Natural killer cell treated with Interleukin-12 subunit alpha and Interleukin-12 subunit beta and Interleukin-15 and Interleukin-18, amount 100 ng/mL, for 72 hours (primary cell): ENCODE measurements around the gene LHX4. TPM values are rescaled to one million over a fixed set of nuclear protein-coding genes. Genes with fewer than 3 reads are reported as not detected.
"Not testable (repeated sequence)": the region's sequence is repeated elsewhere in the genome, so short reads cannot be mapped to it uniquely, and the experiment has no call there.

Source experiments
- ATAC-seq, 2 donors: fragments of 150-1000 bp; cut with Tn5 transposase in 1 of 2; sonication (Bioruptor Pico), chemical (Tn5 transposase) in 1 of 2; 2 replicates each; pipeline ENCODE4 v1.10.0; 2021
- DNase-seq: peaks from one replicate; pipeline ENCODE4 v3.0.0; 2022; ENCODE audit warnings: low spot score
- H3K27ac Mint-ChIP-seq, 2 donors: 1 replicate in 1 of 2; 2 replicates in 1 of 2; pipeline ENCODE4 v1.8.0; 2022; ENCODE audit warnings: mixed read lengths in 2 of 2, mild to moderate bottlenecking in 1 of 2, moderate library complexity in 1 of 2
- H3K27me3 Mint-ChIP-seq, 2 donors: 1 replicate in 1 of 2; 2 replicates in 1 of 2; pipeline ENCODE4 v1.8.0; 2022; ENCODE audit warnings: mixed read lengths in 2 of 2
- H3K36me3 Mint-ChIP-seq: one replicate; pipeline ENCODE4 v1.8.0; 2022; ENCODE audit warnings: mixed read lengths
- H3K4me1 Mint-ChIP-seq, 2 donors: 1 replicate in 1 of 2; 2 replicates in 1 of 2; pipeline ENCODE4 v1.8.0; 2022; ENCODE audit warnings: low read depth in 2 of 2, mixed read lengths in 2 of 2, mild to moderate bottlenecking in 1 of 2
- H3K4me3 Mint-ChIP-seq: one replicate; pipeline ENCODE4 v1.8.0; 2022; ENCODE audit warnings: mixed read lengths
- H3K9me3 Mint-ChIP-seq: 2 replicates; pipeline ENCODE4 v1.8.0; 2022; ENCODE audit warnings: mixed read lengths
- total RNA-seq, 2 donors: library from RNA; stranded (reverse); gene quantifications; one replicate each; pipeline ENCODE4 v1.2.3, GENCODE V29; 2022

The LHX4 gene
- total RNA-seq, 2 donors from 2014 or later = not detected

GRCh38 chr1:180192172-180192571 lies 37.9 kb upstream of the LHX4 start:
- Mint-ChIP-seq H3K27me3 (peaks cover 0 to 10% of the 10 kb centered on the region in 2 donors), H3K27ac (peak overlapping the region in 1 of 2 donors; percentile 8), H3K36me3 (no peaks in the 10 kb centered on the region), H3K9me3 (no peaks in the 10 kb centered on the region), H3K4me3 (peak overlapping the region; percentile 71), H3K4me1 (peaks cover 42 to 44% of the 10 kb centered on the region in 2 donors)
- DNase-seq = peak; percentile 68
- peak; percentile 80 to 83 for ATAC-seq

GRCh38 chr1:180193141-180194047 lies 36.7 kb upstream of the LHX4 start:
- peaks cover 42 to 44% of the 10 kb centered on the region in 2 donors for H3K4me1 Mint-ChIP-seq
- no peaks in the 10 kb centered on the region for H3K36me3 Mint-ChIP-seq
- no peaks in the 10 kb centered on the region for H3K9me3 Mint-ChIP-seq
- H3K27me3 Mint-ChIP-seq = peaks cover 0 to 10% of the 10 kb centered on the region in 2 donors
- no peak overlapping the region for H3K4me3 Mint-ChIP-seq
- DNase-seq = no peak
- peak overlapping the region in 1 of 2 donors; percentile 8 for H3K27ac Mint-ChIP-seq
- no peak for ATAC-seq

GRCh38 chr1:180194048-180194425 lies 36.0 kb upstream of the LHX4 start:
- Mint-ChIP-seq H3K27ac (no peak overlapping the region), H3K36me3 (no peaks in the 10 kb centered on the region), H3K4me1 (peaks cover 38% of the 10 kb centered on the region in 2 donors), H3K9me3 (no peaks in the 10 kb centered on the region), H3K27me3 (peaks cover 0 to 7% of the 10 kb centered on the region in 2 donors), H3K4me3 (no peak overlapping the region)
- no peak for DNase-seq
- ATAC-seq = no peak

- no peak for DNase-seq
- Mint-ChIP-seq H3K4me3 (no peak overlapping the region), H3K36me3 (no peaks in the 10 kb centered on the region), H3K27me3 (peaks cover 0 to 5% of the 10 kb centered on the region in 2 donors), H3K4me1 (peaks cover 34 to 35% of the 10 kb centered on the region in 2 donors), H3K9me3 (no peaks in the 10 kb centered on the region), H3K27ac (no peak overlapping the region)
- no peak for ATAC-seq
These were observed 35.4 kb upstream of the LHX4 start for GRCh38 chr1:180194546-180195207.

- no peak for ATAC-seq
- no peak for DNase-seq
- H3K27me3 Mint-ChIP-seq = peaks cover 0 to 4% of the 10 kb centered on the region in 2 donors
- no peak overlapping the region for H3K4me3 Mint-ChIP-seq
- no peak overlapping the region for H3K27ac Mint-ChIP-seq
- no peaks in the 10 kb centered on the region for H3K36me3 Mint-ChIP-seq
- H3K9me3 Mint-ChIP-seq = no peaks in the 10 kb centered on the region
- H3K4me1 Mint-ChIP-seq = peaks cover 27 to 28% of the 10 kb centered on the region in 2 donors
These were observed 34.7 kb upstream of the LHX4 start for GRCh38 chr1:180195401-180195800.

GRCh38 chr1:180195916-180196315 lies 34.1 kb upstream of the LHX4 start:
- DNase-seq (no peak), ATAC-seq (no peak)
- no peak overlapping the region for H3K27ac Mint-ChIP-seq
- no peaks in the 10 kb centered on the region for H3K36me3 Mint-ChIP-seq
- no peaks in the 10 kb centered on the region for H3K9me3 Mint-ChIP-seq
- peaks cover 0 to 4% of the 10 kb centered on the region in 2 donors for H3K27me3 Mint-ChIP-seq
- peaks cover 24 to 25% of the 10 kb centered on the region in 2 donors for H3K4me1 Mint-ChIP-seq
- H3K4me3 Mint-ChIP-seq = no peak overlapping the region

GRCh38 chr1:180196436-180197003 lies 33.5 kb upstream of the LHX4 start:
- Mint-ChIP-seq H3K9me3 (no peaks in the 10 kb centered on the region), H3K4me1 (peaks cover 18 to 19% of the 10 kb centered on the region in 2 donors), H3K27me3 (peaks cover 0 to 2% of the 10 kb centered on the region in 2 donors), H3K36me3 (no peaks in the 10 kb centered on the region), H3K4me3 (no peak overlapping the region), H3K27ac (no peak overlapping the region)
- ATAC-seq (no peak), DNase-seq (no peak)

GRCh38 chr1:180197231-180197630 lies 32.8 kb upstream of the LHX4 start:
- H3K27me3 Mint-ChIP-seq = peaks cover 0 to 2% of the 10 kb centered on the region in 2 donors
- no peaks in the 10 kb centered on the region for H3K9me3 Mint-ChIP-seq
- peaks cover 11 to 12% of the 10 kb centered on the region in 2 donors for H3K4me1 Mint-ChIP-seq
- ATAC-seq (no peak), DNase-seq (no peak)
- no peak overlapping the region for H3K4me3 Mint-ChIP-seq
- H3K27ac Mint-ChIP-seq = no peak overlapping the region
- H3K36me3 Mint-ChIP-seq = no peaks in the 10 kb centered on the region

GRCh38 chr1:180198196-180198595 lies 31.9 kb upstream of the LHX4 start:
- no peak overlapping the region for H3K4me3 Mint-ChIP-seq
- peaks cover 1 to 3% of the 10 kb centered on the region in 2 donors for H3K4me1 Mint-ChIP-seq
- no peaks in the 10 kb centered on the region for H3K9me3 Mint-ChIP-seq
- DNase-seq (no peak), ATAC-seq (no peak)
- no peaks in the 10 kb centered on the region for H3K27me3 Mint-ChIP-seq
- no peak overlapping the region for H3K27ac Mint-ChIP-seq
- no peaks in the 10 kb centered on the region for H3K36me3 Mint-ChIP-seq

- Mint-ChIP-seq H3K9me3 (no peaks in the 10 kb centered on the region), H3K36me3 (no peaks in the 10 kb centered on the region), H3K4me1 (no peaks in the 10 kb centered on the region), H3K27me3 (no peaks in the 10 kb centered on the region), H3K4me3 (no peak overlapping the region), H3K27ac (no peak overlapping the region)
- ATAC-seq = no peak
- DNase-seq = no peak
These were observed 31.5 kb upstream of the LHX4 start for GRCh38 chr1:180198611-180199010.

- Mint-ChIP-seq H3K27ac (no peak overlapping the region), H3K4me3 (no peak overlapping the region), H3K4me1 (no peaks in the 10 kb centered on the region), H3K9me3 (no peaks in the 10 kb centered on the region), H3K36me3 (no peaks in the 10 kb centered on the region), H3K27me3 (no peaks in the 10 kb centered on the region)
- ATAC-seq (no peak), DNase-seq (no peak)
These were observed 31.0 kb upstream of the LHX4 start for GRCh38 chr1:180199018-180199417.

GRCh38 chr1:180201451-180202200 lies 28.4 kb upstream of the LHX4 start:
- H3K4me3 Mint-ChIP-seq = no peak overlapping the region
- H3K27ac Mint-ChIP-seq = no peak overlapping the region
- H3K4me1 Mint-ChIP-seq = no peaks in the 10 kb centered on the region
- H3K27me3 Mint-ChIP-seq = no peaks in the 10 kb centered on the region
- no peaks in the 10 kb centered on the region for H3K9me3 Mint-ChIP-seq
- no peaks in the 10 kb centered on the region for H3K36me3 Mint-ChIP-seq
- ATAC-seq (no peak), DNase-seq (no peak)

GRCh38 chr1:180202588-180202987 lies 27.5 kb upstream of the LHX4 start:
- H3K4me3 Mint-ChIP-seq, H3K4me1 Mint-ChIP-seq, H3K27me3 Mint-ChIP-seq, DNase-seq, H3K27ac Mint-ChIP-seq, ATAC-seq, H3K36me3 Mint-ChIP-seq, H3K9me3 Mint-ChIP-seq: not testable (repeated sequence)
